ENCODE results near the gene ADAMTS4.
"Not testable (repeated sequence)": the region's sequence is repeated elsewhere in the genome, so short reads cannot be mapped to it uniquely, and the experiment has no call there.

The ADAMTS4 gene

GRCh38 chr1:161198897-161199431 is at the start of gene ADAMTS4:
Gene ADAMTS4, minus strand, starts transcription at chr1:161199054. Its CDS starts 427 bp downstream, at chr1:161198627.
- DNase-seq: peak; percentile 28 to 67

DNA sequence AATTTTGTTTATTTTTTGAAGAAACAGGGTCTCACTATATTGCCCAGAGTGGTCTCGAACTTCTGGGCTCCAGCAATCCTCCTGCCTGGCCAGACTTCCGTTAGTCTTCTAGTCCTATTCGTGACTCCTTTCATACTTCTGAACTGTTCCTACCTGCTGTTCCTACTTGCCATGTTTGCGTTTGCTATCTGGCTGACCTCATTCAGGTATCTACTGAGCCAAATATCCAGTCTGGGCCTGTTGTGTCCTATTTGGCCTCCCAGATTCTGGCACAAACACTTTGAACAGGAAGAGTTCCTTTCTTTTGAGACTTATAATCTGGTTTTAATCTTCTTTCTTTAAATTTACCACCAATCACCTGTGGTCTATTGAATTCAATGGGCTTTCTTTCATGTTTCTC is 46.0 kb upstream of the ADAMTS4 start:
- DNase-seq: no peak

GRCh38 chr1:161242313-161242712 is 43.5 kb upstream of the ADAMTS4 start:
- DNase-seq: no peak

GRCh38 chr1:161241682-161242081 is 42.8 kb upstream of the ADAMTS4 start:
- DNase-seq: no peak

DNA sequence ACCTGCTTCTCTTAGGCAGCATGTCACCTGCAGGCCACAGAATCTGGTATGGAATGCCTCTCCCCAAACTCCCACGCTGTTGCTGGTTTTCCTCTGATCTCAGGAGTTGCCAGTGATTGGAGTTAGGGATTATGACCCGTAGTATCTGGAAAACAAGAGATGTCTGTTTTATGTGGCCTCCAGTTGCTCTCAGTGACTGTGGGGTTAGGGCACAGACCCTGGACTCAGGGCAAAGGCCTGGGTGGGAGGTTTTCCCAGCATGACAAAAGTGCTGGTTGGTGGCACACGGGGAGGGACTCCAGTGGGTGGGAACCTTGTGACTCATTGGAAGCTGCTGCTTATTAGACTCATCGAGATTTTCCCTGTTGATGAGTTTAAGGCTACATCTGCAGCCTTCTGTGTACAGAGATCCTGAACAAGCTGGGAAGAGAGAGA is 39.2 kb upstream of the ADAMTS4 start, which contains the start of gene NR1I3:
Gene NR1I3, minus strand, starts transcription at position 165 of the 435 bp plus-strand sequence. CDS start 1,638 bp downstream, outside the sequence.
- DNase-seq: no peak

GRCh38 chr1:161235957-161236775 is 37.3 kb upstream of the ADAMTS4 start:
- no peak for DNase-seq

GRCh38 chr1:161233102-161233501 is 34.2 kb upstream of the ADAMTS4 start:
- no peak for DNase-seq

DNA sequence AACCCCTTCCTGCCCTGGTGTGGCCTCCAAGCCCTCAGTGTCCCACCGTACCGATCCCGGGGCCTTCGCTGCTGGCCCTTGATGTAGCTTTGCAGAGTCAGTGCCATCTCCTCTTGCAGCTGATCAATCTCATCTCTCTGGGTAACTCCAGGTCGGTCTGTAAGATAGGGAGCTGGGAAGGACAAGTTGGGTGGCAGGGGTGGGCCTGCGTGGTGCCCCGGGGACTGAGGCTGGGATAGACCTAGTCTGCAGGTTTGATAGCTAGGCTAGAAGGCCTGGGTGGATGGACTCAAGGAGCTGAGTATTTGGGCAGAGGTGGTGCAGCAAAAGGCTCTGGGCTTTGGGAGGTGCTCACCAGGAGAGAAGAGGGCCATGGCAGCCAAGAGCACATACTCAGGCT is 31.9 kb upstream of the ADAMTS4 start:
- DNase-seq: no peak

GRCh38 chr1:161229896-161230295 is 31.0 kb upstream of the ADAMTS4 start:
- DNase-seq: no peak

- DNase-seq: no peak
These were observed 29.2 kb upstream of the ADAMTS4 start for GRCh38 chr1:161228032-161228431.

DNA sequence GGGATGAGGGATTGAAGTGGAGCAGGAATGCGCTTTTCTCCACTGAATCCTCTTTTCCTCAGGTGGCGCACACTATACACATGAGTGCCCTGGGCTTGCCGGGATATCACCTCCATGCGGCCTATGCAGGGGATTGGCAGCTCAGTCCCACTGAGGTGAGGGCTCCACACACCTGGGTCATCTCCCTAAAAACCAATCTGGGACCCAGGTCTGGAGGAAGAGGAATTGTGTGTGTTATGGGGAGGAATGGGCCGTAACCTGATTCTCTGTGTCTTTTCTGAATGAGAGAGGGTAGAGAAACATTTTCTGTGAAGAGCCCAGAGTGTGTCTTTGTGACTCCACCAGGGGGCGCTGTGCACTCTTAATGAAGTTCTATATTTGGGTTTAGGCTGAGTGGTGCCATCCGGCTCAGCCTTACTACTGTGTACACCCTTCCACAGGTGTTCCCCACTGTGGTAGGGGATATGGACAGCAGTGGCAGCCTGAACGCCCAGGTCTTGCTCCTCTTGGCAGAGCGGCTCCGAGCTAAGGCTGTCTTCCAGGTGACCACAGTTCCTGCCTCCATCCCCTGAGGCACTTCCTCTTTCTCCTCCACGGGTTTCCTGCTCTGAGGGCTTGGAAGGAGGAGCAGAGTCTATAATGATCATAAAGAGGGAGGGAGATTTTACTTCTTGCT is 28.5 kb upstream of the ADAMTS4 start:
- peak; percentile 85 to 96 for DNase-seq

DNA sequence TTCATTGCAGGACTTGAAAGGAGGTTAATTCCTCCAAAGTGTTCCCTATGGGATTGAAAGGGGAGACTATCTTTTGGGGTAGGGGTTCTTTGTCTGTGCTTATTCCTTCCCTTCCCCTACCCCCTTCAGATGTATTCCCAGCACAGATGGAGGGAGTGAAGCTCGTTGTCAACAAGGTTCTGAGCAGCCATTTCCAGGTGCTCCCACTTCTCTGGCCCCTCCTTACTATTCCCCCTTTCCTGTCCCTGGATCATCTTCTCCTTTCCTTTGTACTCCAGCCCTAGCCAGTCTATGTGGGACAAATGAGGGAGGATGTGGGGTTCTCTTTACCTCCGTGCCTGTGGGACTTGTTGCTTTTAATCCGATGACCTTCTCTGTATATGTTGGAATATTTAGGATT is 27.9 kb upstream of the ADAMTS4 start:
- DNase-seq: peak; percentile 58 to 64

DNA sequence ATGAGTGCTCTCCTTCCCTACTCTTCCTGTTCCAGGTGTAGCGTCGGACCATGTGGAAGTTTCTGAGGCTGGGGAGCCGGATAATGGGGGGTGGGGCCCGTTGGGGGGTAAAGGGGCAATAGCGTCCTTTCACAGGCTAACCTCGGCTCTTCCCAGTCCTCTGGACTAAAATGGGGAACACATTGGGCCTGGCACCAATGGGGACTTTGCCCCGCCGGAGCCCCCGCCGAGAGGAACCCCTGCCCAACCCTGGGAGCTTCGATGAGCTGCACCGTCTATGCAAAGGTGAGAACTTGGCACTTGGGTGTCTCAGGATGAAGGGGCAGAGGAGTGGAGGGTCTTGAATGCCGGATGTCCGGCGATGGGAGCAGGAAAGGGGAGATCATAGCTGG is 27.5 kb upstream of the ADAMTS4 start:
- DNase-seq: peak in 1 of 2 experiments; percentile 63

DNA sequence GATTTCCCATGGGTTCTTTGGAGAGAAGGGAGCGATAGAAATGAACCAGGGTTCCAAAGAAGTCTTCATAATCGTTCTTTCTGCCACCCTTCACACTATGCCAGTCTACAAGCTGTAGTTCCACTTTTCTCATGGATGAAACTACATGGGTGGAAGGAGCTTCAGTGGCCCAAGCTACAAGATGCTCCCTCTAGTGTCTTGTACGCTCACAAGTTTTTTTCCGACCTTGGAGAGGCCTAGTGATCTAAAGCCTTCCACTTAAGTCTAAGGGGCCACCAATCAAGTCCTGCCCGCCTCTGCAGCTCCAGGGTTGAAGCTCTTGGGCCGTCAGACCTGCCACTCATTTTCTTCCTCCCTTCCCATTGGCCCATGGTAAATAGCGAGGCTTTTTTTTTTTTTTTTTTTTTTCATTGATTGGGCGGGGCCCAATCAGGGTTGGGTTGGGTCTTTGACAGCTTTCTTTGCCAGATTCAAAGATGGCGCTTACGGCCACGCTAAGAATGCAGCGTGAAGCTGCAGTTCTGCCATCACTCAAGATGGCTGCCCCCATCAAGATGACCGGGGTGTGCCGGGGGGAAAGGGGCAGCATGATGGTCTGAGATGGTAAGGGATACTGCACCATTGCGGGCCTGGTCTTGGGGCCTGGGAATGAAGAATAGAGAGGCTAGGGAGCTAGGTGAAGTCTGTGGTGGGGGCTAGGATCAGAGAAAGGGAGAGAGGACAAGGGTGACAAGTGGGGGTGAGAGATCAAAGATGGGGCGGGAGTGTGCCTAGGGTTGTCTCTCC is 26.9 kb upstream of the ADAMTS4 start, which contains the start of gene TOMM40L:
Gene TOMM40L, plus strand, starts transcription at position 527 of the 786 bp plus-strand sequence. CDS start 430 bp downstream, outside the sequence.
- DNase-seq: peak; percentile 100

DNA sequence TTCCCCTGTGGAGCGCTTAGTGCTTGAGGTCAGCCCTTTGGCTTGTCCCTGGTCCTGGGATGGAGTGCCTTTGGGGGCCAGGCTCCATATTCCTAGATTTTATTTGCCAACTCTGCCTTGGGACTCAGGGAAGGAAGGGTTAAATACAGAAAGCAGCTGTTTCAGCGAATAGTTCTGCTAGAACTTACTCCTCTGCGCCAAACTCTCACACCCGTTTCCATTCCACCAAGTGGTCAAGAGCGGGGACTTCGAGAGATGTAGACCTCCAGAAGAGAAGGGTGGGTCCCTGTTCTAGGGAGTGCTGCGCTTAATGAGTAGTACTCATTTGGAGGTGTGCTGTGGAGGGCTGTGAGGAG is 26.3 kb upstream of the ADAMTS4 start:
- DNase-seq: no peak

DNA sequence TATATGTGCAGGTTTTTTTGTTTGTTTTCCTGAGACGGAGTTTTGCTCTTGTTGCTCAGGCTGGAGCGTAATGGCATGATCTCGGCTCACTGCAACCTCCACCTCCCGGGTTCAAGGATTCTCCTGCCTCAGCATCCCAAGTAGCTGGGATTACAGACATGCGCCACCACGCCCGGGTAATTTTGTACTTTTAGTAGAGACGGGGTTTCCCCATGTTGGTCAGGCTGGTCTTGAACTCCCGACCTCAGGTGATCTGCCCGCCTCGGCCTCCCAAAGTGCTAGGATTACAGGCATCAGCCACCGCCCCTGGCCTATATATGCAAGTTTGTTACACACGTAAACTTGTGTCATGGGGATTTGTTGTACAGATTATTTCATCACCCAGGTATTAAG is 25.8 kb upstream of the ADAMTS4 start:
- DNase-seq: not testable (repeated sequence)

- DNase-seq: no peak
These were observed 25.2 kb upstream of the ADAMTS4 start for GRCh38 chr1:161223805-161224694.

DNA sequence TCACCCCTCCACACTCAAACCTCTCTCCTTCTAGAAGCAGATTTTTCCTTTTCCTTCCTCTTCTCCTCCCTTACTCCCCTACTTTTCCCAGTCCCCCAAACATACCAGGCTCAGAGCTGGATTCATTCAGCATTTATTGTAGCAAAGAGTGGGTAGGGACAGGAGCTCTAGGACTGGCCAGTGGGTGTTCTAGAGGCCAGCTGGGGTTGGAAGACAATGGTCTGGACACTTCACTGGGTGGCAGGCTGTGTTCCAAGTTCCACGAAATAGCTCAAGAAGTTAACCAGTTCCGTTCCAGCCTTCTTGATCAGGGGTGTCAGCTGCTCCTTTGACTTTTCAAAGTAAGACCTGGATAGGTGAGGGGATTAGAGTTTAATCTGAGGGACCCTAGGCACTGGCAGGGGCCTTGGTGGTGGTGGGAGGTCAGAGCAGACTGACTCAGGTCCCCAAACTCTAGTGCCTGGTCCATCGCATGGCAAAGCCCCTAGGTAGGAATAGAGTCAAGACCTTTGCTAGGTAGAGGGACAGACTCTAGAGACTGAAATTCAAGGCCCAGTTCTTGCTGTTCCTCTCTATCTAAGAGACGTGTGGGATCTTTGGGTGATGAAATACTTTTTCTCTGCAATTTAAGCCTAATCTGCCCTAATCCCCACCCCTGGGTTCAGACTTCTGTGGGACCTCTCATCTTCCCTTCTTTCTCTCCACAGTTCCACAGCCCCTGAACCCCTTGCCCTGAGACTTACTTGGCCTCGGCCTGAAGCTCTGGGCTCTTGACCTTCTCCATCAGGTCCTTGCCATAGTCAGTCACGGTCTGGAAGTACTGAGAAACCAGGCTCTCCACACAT is 23.5 kb upstream of the ADAMTS4 start:
- no peak for DNase-seq

- DNase-seq: no peak
These were observed 21.1 kb upstream of the ADAMTS4 start for GRCh38 chr1:161220002-161220401.

GRCh38 chr1:161219078-161219892 is 20.4 kb upstream of the ADAMTS4 start:
- no peak for DNase-seq
